ENCODE results near the gene MAML3.

The MAML3 gene

DNA sequence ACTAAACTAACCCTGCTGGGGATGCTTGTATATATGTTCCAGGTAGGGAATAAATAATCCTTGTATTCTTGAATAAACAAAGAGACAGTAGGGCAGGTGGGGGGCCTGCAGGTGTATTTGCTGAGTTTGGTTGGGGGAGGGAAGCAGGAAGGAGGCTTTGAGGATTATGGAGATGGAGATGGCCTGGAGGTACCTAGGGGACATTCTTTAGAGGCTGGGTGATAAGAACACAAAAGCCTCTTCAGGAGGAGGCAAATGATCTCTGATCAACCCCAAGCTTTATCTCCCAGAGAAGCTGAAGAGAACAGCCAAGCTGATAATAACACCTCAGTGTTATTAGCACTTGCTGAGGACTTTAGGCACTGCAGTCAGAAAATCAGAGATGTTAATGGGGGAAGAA is 300.7 kb downstream of the MAML3 start:
- in situ Hi-C loops (cut with MboI; ENCODE audit: low sequenced_read_pairs): no loop called here

DNA sequence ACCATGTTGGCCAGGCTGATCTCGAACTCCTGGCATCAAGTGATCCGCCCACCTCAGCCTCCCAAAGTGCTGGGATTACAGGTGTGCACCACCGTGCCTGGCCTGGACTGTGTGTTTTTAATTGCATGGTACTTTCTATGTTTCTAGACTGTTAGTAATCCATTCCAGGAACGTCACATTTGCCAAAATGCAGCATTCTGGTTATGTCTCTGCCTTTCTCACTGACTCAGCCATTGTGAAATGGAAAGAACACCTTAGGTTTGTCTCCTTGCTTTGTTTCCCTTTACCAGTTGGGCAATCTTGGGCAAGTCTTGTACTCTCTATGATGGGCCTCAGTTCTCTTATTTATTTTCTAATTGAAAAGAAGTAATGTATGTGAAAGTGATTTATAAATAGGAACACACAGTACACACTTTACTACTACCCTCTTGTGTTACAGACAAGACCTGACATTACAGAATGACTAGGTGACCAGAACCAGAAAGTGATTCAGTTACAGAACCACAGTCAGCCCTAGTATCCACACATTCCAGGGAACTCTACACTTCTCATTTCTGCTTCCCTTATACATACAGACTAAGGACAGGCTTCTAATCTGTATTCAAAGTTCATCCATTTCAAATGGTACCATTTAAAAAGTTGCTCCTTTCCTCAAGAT is 301.2 kb downstream of the MAML3 start:
- in situ Hi-C loops (cut with MboI; ENCODE audit: low sequenced_read_pairs): no loop called here

GRCh38 chr4:139851639-139852038 is 302.3 kb downstream of the MAML3 start:
- in situ Hi-C loops (cut with MboI; ENCODE audit: low sequenced_read_pairs): no loop called here

DNA sequence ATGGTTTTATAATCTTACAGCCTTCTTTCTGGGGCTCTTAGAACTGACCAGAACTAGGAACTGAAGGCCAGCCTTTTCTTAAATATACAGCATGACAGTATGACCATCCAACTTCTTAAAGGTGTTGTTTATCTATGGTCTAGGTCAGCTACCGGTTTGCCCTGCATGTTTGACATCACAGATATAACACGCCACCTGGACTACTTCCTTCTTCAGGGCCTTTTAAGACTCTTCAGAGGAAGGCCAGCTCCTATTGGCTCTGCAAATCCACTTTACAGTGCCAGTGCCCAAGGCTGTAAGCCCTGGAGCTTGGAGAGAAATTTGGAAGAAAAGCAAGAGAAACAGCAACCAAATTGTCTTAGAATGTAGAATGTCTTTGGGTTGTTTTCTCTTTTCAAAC is 302.9 kb downstream of the MAML3 start:
- in situ Hi-C loops (cut with MboI; ENCODE audit: low sequenced_read_pairs): no loop called here

- in situ Hi-C loops (cut with MboI; ENCODE audit: low sequenced_read_pairs): no loop called here
These were observed 304.8 kb downstream of the MAML3 start for GRCh38 chr4:139849219-139849618.

DNA sequence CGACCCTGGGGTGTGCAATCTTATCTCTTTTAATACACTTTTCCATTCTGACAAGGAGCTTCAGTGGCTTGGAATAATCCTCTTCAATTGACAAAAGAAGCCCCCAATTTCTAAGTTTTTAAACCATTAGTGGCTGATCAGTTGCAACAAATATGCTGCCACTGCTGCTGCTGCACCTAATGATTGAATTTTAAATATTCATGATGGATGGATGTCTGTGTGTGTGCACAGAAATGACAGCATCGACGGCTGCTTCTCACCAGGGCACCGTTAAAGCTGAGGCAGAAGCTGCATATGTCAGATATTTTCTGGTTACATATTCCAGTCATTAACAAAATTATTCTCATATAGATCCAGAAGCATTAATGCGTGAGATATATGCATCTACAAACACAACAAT is 306.0 kb downstream of the MAML3 start:
- in situ Hi-C loops (cut with MboI; ENCODE audit: low sequenced_read_pairs): no loop called here

DNA sequence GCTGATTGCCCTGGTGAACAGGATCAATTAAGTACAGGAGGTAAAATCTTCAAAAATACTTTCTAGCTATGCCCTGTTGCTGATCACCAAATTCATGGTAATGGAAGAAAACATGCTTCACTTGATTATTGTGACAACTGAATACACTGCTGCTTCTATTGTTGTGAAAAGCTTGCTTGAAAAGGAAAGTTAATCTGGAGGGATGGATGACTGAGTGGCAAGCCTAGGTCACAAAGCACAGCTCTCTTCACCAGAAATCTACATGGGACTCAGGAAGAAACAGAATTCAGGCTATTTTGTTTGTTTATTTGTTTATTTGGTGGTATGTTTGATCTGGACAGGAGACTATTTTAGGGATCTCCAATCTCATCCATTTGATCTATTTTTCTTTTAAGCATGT is 306.4 kb downstream of the MAML3 start:
- in situ Hi-C loops (cut with MboI; ENCODE audit: low sequenced_read_pairs): no loop called here

- in situ Hi-C loops (cut with MboI; ENCODE audit: low sequenced_read_pairs): no loop called here
These were observed 307.2 kb downstream of the MAML3 start for GRCh38 chr4:139846766-139847165.

GRCh38 chr4:139845453-139846093 is 308.4 kb downstream of the MAML3 start:
- in situ Hi-C loops (cut with MboI; ENCODE audit: low sequenced_read_pairs): no loop called here

DNA sequence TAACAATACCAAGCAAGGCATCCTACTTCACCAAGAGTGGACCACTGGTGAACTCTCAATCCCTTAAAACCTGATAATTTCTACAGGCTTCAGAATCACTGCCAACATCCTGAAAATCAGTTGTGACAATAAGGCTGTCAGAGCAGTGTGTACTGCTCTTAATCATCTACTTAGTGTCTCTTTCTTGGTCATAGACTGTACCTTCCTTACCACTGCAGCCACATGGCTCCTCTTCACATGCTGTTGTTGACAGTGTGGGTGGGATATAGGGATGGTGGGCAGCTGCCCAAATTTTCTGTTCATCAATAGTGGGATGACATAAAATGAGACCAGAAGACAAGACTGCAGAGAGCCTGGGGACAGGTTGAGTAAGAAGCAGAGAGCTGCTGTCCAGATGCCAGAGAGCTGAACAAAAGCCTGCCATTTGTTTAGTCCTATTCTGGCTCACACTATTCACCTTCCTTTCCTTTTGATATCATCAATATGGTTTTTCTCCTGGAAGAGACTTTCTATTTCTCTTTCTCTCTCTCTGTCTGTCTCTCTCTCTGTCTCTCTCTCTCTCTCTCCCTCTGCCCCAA is 309.4 kb downstream of the MAML3 start:
- in situ Hi-C loops (cut with MboI; ENCODE audit: low sequenced_read_pairs): no loop called here

DNA sequence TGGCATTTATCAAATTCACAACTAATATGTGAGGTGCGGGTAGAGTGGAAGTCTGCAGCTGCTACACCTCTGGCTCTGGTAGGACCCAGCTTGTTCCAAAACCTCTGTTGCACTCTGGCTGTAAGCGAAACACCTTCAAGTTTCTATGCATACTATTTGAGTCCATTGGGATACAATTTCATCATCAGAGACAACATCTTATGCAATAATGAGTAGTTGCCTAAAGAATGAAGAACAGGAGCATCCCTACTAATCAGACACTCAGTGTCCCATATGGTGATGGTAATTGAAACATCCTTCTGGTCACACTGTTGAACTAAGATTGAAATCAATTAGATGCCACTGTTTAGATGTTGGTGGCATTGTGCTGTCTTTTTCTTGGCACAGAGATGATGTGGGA is 309.9 kb downstream of the MAML3 start:
- in situ Hi-C loops (cut with MboI; ENCODE audit: low sequenced_read_pairs): no loop called here

- in situ Hi-C loops (cut with MboI; ENCODE audit: low sequenced_read_pairs): no loop called here
These were observed 310.3 kb downstream of the MAML3 start for GRCh38 chr4:139843641-139844040.

DNA sequence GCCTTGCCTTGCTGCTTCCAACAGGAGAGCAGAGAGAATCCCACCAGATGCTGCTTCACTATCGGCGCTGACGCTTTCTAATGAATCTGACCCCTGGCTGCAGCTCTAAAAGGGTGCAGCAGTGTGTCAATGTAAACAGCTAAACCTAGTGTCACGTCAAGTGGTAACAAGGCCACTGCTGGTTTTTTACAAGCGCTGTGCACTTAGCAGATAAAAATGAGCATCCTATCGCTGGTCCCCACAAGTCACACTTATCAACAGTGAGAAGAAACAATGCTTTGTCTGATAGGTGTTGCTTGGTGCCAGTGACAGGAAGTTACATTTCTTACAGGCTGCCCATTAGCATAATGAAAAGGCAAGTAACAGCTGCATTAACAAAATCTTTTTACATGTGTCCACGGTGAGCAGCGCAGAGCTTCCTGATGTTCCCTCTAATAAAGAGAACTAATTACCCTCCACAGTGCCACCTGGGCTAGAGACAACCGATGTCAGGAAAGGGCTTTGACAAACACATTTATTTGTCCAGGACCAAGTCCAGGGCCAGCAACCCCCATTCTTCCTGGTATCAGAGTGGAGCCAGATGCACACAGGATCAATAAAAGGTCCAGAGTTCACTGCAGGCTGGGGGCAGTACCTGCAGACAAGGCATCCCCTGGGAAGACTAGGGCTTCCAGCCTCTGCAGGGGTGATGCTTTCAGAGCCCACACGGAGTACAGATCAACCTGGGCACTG is 312.4 kb downstream of the MAML3 start:
- in situ Hi-C loops (cut with MboI; ENCODE audit: low sequenced_read_pairs): no loop called here

GRCh38 chr4:139840773-139841172 is 313.2 kb downstream of the MAML3 start:
- in situ Hi-C loops (cut with MboI; ENCODE audit: low sequenced_read_pairs): no loop called here

DNA sequence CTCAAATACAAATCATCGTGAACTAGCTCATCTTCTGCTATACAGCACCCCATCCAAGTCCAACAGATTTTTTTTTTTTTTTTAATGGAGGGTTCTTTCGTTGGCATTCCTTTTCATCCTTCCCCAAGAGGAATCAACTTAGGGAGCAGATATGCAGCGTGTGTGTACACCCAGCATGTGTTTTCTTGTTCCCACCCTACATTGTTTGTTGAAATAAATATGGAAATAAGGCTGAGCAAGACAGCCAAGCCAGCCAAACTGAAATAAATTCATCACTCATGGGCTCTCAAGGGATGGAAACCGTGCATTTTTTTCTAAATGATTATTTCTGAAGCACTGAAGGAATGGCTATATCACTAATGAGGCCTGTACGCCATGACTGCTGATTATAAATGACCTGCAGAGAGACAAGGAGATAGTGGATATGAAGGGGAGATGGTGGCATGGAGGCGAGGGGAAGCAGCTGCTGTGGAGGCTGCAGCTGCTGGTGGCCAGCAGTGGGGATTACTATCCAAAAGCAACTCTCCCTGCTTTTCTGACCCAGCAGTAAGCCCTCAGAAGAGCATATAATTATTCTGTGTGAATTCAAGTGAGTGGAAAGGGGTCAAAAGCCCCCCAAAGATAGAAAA is 314.5 kb downstream of the MAML3 start:
- in situ Hi-C loops (cut with MboI; ENCODE audit: low sequenced_read_pairs): no loop called here

- in situ Hi-C loops (cut with MboI; ENCODE audit: low sequenced_read_pairs): no loop called here
These were observed 315.2 kb downstream of the MAML3 start for GRCh38 chr4:139838811-139839210.

- in situ Hi-C loops (cut with MboI; ENCODE audit: low sequenced_read_pairs): no loop called here
These were observed 319.0 kb downstream of the MAML3 start for GRCh38 chr4:139834981-139835391.

DNA sequence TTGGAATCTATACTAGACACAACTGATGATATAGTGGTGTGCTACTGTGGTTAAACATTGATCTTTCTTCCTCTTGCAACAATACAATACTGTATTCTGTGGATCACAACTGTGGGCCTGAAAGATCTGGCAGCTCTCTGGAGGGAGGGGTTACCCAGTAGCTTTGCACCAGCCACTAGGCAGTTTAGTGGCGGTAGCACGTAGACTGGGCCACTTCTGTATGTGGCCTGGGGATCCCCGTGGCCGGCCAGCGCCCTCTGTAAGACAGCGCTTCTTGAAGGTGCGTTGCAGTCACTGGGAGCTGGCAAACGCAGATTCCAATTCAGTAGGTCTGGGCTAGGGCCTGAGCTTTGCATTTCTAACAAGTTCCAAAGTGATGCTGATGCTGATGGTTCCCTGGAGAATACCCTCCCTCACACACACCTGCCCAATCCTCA is 319.7 kb downstream of the MAML3 start:
- in situ Hi-C loops (cut with MboI; ENCODE audit: low sequenced_read_pairs): no loop called here

DNA sequence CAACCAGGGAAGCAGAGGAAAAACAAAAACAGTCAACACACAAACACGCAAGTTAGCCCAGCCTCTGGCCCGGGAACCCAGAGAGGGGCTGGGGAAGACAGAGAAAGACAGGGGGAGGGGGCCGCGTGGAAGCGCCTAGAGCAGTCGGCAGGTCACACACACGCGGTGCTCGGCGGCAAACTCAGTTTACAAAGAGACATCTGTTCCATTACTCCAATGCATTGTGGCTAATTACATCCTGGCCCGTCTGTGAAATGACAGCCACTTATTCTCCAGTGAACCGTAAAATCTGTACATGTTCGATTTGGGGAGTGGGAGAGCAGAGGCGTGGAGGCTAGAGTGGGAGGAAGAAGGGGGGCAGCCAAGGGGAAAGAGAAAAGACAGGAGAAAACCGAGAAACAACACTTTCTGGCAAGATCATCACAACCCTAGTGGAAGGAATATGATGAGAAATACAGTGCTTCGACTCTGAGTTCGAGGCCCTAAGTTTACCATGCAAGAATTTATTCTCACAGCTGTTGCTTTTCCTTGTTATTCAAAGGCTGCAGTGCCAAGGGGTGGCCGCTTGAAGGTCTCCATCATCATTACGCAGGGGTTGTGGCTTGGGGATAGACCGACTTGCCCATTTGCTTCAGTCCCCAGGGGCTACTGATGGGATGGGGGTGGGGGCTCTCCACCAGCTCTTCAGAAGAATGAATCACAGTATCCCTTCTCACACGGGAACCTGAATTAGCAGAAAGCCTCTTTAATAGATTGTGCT is 320.7 kb downstream of the MAML3 start:
- in situ Hi-C loops (cut with MboI; ENCODE audit: low sequenced_read_pairs): no loop called here

DNA sequence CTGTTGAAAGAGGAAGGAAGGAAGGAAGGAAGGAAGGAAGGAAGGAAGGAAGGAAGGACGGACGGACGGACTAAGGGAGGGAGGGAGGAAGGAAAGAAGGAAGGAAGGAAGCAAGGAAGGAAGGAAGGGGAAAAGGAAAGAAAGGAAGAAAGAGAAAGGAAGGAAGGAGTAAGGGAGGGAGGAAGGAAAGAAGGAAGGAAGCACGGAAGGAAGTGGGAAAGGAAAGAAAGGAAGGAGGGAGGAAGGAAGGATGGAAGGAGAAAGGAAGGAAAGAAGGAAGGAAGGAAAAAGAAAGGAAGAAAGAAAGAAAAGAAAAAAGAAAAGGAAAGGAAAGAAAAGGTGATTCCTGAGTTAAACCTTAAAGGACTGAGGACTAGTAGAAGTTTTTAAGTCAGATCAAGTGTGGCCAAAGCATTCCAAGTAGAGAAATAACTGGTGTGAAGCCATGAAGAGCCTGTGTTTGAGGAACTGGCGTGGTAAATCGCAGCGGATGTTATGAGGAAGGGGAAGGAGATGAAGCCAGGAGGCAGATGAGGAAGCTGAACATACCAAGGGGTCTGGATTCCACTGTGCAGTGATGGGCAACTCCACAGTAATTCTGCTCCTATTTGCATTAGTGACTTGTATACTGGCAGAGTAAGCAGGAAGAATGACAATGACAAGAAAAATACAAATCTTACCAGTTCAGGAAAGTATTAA is 324.9 kb downstream of the MAML3 start:
- in situ Hi-C loops (cut with MboI; ENCODE audit: low sequenced_read_pairs): no loop called here
